NCI-H526 treated with DMSO at 0.1 percent for 48 hours (cell line): ENCODE results near the gene FLNB.

ENCODE experiments used
- DNase-seq: peaks from one replicate; lab custom pipeline; 2025; lab: John Stamatoyannopoulos, UW

Gene FLNB

DNA sequence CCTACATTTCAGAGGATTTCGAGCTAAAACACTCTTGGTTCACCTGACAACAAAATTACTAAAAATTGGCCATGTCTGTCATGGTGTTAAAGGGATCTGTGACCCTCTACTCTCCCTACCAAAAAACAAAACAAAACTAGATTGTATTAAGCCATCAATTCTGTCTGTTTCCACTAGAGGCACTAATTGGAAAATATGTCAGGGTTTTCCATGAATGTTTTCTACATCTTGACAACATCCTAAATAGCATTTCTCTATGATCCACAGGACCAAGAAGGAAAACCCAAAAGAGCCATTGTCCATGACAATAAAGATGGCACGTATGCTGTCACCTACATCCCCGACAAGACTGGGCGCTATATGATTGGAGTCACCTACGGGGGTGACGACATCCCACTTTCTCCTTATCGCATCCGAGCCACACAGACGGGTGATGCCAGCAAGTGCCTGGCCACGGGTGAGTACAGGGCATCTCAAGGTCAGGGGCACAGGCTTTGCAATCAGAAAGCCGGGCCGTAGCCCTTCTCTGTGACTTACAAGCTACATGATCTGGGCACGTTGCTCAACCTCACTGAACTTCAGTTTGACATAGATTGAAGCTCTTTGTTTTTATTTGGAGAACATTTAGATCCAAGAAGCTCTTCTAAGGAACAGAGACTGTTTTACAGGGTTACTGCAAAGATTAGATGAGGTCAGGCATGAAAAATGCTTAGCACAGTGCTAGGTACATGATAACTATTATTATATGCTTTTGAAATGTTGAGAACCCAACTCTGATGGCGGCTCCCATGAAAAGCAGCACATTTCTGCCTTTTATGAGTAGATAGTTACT is 127.7 kb downstream of the FLNB start:
- no peak for DNase-seq

DNA sequence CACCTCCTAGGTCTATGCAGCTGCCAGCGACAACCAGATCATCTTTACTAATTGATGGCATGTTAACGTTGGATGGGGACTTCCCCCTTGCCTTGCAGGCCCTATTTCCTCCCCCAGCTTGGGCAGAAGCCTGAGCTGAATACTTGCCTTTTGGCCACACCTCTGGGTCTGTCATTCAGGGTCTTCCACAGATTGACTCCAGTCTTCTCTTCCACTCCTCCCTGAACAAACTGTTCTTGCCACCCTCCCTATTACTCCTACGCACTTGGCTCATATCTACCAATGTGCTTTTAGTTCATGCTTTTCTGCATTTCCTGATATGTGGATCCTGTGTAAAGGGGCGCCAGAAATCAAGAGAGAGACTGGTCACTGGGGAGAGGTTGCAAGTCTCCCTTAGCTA is 129.1 kb downstream of the FLNB start:
- no peak for DNase-seq

DNA sequence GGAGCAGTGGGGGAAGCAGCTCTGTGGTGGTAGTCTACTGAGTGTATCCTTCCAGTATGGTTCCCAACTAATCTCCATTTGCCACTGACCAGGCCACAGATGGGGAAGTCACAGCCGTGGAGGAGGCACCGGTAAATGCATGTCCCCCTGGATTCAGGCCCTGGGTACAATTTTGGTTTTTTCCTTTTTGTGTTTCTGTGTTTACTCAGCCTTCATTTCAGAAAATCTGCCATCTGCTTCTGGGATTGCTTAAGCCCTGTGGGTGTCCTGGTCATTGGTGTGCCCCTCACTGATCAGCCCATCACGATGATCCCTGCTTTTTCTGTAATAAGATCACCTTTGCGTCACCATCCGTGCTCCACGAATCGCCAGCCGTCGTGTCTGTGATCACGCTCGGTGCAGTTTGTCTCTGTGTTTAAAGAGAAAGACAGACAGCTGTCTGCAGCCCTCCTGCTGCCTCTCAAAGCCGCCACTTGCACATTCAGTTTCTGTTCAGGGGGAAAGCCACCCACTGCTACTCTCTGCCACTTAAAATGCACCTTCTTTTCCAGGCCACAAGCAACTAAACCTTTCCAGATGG is 133.6 kb downstream of the FLNB start:
- no peak for DNase-seq

DNA sequence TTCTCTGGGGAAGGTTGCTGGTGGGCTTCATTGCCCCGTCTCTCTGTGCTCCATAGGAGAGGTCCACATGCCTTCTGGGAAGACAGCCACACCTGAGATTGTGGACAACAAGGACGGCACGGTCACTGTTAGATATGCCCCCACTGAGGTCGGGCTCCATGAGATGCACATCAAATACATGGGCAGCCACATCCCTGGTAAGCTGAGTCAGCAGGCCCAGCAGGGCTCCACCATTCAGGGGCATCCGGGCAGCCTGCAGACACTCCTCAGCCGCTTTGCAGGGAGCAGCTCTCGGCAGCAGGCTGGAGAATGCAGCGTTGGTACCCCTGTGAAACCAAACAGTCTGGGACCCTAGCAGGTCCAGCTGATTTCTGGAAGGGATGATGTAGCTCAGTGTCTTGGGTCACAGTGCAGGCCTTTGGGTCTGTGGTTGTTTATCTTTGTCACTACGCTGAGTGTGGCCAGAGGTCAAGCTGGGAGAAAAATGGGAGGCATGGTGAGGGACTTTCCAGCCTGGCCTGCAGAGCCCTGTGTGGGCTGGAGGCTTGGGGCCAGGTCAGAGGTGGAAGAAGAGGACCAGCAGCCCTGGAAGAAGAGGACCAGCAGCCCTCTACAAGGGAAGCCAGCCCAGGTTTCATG is 135.3 kb downstream of the FLNB start:
- no peak for DNase-seq

DNA sequence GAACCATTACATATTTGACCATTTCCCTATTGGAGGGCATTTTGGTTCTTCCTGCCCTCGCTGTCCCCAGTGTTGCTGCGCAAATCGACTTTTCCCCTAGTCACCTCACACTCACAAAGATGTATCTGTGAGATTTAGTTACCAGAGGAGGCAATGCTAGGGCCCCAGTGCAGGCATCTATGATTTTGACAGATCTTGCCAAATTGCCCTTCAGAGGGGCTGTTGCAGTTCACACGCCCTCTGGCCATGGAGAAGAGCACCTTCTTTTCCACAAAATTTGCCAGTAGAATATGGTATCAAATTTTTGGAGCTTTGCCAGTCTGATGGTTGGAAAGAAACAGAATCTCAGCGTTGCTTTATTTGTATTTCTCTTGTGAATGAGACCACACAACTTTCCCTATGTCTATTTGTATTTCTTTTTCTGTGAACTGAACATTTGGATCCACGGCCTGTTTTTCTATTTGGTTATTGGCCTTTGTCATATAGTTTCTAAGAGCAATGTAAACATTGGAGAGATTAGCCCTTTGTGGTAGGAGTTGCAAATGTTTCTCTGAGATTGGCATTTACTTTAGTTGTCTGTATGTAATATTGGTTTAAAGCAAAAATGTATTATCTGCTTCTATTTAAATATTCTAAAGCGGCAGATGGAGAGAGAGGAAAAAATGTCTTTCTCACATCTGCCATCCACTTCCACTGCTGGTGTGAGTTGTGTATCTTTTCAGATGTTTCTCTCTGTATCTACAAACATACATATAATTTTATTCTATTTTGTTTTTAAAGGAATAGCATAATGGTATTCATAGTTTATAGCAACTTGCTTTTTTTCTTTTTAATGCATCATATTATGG is 136.5 kb downstream of the FLNB start:
- DNase-seq = no peak

DNA sequence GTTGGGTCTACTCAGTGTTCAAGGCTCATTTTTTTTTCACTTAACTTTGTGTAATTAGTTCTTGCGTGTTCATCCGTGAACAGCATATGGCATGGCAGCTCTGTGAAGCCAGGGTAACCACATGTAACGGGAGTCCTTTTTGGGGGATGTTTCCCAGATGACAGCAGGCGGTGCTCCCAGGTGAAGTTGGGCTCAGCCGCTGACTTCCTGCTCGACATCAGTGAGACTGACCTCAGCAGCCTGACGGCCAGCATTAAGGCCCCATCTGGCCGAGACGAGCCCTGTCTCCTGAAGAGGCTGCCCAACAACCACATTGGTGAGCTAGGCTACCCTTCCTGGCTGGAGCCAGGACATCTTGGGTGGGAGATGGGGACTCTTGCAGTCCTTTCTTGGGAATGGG is 139.8 kb downstream of the FLNB start:
- no peak for DNase-seq

DNA sequence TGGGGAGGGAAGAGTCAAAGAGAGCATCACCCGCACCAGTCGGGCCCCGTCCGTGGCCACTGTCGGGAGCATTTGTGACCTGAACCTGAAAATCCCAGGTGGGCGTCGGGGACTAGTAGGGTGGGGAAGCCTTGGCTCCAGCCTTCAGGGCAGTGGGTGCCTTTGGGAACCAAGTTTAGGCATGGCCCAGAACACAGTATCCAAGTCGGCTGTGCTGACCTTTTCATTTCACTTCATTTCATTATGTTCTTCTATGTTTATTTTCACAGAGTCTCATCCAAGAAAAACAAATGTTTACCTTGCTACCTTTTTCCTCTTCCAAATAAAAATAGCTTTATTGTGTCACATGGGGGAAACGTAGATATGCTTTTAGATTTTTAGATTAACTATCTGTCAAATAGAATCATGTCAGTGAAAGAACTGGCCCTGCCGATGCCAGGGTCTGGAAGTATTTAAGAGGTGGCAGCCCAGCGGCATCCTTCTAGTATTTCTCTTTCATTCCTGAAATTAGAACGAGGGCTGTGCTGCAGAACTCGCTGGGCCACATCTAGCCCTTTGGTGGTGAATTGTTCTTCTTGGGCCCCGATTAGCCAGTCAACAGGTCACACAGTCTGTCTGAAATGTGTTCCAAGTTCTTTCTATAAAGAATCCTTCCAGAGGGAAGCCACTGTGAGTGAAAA is 142.0 kb downstream of the FLNB start:
- DNase-seq = no peak

DNA sequence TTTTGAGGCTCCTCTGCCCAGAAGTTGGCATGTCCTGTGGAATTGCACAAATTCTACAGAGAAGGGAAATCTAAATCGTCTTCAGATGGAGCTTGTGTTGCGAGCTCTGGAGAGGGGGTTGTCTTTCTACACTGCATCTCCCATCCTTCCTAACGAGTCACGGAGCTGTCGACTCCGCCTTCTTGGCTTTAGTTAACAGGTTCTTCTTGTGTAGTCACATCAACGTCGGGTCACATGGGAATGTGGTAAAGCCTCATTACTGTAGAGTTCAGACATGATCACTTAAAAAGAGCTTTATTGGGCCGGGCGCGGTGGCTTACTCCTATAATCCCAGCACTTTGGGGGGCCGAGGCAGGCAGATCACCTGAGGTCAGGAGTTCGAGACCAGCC is 142.6 kb downstream of the FLNB start:
- no peak for DNase-seq

DNA sequence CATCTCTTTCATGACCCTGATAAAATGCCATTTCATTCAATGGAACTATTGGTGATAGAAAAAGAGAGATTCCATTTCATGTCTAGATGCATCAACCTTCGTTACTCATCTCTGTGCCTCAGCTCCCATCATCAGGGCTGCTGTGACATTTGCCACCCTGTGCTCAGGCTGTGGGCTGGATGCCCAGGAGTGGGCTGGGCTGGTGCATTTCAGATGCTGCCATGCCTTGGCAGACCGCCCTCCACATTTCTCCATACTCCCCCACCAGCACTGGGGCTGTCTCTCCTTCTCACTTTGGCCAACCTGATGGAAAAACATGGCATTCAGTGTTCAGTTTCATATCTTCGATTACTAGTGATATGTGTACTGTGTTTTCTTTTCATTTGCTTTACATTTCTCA is 143.4 kb downstream of the FLNB start:
- DNase-seq = no peak

DNA sequence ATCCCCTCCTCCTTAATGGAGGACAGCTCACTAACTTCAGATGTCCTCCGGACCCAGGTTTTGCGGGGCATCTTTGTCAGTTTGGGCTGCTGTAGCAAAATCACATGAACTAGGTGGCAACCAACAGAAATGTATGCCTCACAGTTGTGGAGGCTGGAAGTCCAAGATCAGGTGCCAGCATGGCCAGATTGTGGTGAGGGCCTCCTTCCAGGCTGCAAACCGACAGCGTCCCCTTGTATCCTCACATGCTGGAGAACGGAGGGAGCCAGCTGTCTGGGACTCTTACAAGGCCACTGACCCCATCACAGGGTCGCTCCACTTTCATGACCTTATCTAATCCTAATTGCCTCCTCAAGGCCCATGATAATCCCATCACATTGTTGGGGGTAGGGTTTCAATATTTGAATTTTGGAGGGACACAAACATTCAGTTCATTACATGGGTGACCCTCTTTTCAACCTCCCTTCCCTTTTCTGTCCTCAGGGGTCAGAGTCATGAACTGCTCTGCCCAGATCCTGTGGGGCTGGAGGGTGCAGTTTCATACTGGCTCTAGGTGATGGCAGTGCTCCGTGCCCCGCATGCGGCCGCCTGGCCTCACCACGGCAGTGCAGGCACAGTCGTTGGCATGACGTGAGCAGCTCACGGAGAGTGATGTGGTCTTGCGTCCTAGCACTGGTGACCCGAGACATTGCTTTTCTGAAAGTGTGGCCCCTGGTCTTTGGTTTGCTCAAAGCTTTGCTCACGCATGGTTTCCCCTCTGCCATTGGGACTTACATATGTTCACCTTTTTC is 144.2 kb downstream of the FLNB start:
- no peak for DNase-seq

DNA sequence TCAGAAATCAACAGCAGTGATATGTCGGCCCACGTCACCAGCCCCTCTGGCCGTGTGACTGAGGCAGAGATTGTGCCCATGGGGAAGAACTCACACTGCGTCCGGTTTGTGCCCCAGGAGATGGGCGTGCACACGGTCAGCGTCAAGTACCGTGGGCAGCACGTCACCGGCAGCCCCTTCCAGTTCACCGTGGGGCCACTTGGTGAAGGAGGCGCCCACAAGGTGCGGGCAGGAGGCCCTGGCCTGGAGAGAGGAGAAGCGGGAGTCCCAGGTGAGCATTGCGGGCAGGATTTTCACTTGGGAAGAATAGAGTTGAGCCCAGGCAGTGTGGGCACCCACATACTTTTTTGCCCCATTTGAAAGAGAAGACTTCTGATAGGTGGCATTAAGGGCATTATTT is 145.1 kb downstream of the FLNB start:
- DNase-seq = no peak

DNA sequence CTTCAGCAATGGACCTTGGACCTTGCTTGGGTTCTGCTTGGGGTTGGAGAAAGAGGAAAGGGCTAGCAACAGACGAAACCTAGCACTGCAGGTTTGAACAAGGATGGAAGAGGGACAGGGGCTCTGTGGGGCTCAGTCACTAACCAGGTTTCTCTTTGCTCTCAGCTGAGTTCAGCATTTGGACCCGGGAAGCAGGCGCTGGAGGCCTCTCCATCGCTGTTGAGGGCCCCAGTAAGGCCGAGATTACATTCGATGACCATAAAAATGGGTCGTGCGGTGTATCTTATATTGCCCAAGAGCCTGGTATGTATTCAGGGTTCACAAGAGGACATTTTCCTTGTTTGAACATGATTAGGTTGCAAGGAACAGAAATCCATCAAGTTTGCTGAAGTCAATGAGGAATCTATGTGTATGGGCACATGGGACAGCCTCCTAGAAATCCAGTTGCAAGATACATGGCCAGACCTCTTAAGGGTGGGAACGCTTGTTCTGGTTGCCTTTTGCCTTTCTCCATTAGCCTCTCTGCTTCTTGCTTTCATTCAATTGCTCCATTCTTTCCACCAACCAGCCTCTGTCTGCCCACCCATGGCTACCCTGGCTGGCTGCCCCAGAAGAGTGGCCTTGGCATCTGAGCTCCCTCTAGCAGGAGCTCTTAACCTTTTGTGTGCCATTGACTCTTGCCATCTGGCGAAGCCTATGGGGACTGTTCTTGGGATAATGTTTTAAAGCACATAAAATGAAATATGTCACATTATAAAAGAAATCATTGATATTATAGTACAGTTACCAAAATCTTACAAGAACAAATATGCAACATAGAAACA is 146.6 kb downstream of the FLNB start:
- DNase-seq = no peak

DNA sequence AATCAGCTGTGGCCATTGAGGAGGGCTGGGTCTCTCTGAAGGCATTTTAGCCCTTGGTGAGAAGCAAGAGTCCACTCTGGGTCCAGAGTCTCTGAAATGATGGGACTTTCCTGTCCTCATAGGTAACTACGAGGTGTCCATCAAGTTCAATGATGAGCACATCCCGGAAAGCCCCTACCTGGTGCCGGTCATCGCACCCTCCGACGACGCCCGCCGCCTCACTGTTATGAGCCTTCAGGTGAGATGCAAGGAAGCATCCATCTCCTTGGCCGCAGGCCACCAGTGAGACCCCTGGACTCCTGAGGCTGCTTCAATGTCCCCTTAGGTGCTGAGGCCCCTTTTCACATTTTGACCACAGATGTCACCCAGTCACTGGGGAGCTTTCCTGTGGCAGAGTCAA is 147.6 kb downstream of the FLNB start:
- DNase-seq = no peak

DNA sequence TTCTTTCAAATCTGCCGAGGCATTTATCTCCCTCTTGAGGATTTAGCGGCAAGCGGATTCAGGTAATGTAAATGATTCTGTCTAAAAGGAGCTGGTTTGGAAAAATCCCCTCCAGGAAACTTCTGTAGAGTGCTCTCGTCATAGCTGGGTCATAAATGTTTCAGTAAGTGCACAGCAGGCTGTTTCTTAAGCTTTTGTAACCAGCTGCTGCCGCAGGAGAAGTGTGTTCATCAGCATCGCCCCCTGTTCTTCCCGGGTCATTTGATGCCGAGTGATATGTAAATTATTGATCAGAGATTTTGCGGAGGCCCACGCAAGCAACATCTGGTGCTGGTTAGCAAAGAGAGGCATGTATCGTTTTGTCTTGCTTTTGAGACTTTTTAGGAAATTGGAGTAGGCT is 149.5 kb downstream of the FLNB start:
- no peak for DNase-seq

DNA sequence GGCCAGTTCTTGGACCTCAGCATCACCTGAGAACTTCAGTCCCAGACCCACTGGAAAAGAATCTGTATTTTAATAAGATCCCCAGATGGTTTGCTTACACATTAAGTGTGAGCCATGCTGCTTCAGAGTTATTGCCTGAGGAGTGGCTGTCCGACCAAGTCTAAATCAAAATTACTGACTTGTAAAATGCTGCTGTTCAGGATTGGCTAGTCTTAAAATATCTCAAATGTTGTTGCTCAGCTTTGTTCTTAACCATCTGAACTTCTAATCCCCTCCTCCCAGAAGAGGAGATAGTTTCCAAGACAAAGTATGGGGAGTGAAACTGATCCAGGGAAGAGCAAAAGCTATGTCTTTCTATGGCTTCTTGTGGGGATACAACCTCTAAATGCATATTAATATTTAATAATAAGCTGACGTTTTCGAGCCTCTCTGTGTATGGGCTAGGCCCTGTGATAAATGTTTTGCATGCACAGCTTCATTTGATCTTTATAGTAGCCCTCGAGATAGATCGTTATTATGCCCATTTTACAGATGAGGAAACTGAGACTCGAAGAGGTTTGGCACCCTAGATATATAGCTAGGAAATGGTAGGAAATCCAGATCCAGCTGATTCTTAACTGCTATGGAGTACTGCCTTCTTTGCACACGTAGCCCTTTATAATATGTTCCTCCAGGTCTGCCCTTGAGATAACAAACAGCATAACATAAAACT is 150.4 kb downstream of the FLNB start:
- DNase-seq = no peak

DNA sequence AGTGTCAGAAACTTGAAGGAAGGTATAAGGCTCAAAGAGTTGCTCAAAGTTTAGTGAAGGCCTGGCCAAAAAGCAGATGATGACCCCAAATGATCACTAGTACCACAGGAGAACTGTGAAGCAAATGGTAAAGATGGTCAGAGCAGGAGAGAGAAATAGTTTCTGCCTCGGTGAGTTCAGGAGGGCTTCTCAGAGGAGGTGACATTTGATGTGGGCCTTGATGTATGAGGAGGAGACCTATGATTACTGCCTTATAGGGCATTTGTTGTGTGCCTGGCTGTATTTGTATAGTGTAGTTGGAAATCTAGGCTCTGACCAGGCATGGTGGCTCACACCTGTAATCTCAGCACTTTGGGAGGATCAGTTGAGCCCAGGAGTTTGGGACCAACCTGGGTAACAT is 152.2 kb downstream of the FLNB start:
- DNase-seq = no peak

DNA sequence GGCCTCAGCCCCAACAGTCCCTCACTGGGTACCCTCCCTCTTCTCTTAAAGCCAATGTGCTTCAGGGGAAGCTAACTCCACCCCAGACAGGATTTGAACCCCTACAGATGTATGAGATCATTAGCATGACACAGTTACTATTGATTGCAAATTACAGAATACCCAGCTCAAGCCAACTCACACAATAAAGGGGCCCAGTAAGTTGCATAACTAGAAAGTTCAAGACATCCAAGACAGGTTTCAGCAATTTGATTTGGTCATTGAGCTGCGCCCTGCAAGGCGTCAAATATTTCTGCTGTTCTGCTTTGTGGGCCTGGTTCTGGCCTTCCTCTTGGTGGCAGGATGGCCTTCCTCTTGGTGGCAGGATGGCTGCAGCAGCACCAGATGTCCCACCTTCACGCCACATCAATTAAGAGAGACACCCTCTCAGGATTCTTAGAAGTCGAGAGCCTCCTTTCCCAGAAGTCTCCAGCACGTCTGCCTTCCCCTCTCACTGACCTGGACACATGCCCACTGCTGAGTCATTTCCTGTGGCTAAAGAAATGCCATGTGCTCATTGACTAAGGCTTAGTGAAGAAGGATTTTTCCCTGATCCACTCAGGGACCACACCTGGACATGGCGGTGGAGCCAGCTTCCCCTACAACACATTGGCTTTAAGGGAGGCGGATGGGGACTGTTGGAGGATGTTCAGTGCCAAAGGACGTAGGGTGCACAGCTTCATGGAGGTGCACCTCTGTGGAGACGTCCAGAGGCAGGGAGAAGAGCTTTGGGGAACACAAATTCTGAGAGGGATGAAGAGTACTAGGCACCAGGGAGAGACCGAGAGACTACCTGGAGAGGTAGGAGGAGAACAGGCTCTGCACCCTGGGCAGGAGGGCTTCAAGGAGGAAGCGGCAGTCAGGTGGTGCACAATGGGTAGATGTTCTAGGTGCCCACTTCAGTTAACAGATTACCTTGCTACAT is 153.5 kb downstream of the FLNB start:
- no peak for DNase-seq

DNA sequence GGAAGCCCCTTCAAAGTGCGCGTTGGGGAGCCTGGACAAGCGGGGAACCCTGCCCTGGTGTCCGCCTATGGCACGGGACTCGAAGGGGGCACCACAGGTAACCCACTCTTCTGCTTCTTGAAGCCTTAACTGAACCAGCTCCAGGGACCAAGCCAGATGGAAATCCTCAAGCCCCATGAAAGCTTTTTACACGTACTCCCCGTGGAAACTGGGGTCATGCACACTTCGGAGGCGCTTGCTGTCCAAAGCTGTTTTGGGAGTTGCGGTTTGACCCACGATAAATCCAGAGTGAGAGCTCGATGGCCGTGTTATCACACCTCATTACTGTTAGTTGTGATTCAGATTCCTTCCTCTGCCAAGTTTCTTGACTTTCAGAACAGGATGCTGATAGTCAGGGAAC is 155.0 kb downstream of the FLNB start:
- DNase-seq = no peak
